ENCODE measurements around the gene ZNF536.

Gene ZNF536

GRCh38 chr19:30356951-30357579 is 15.1 kb upstream of the ZNF536 start:
- peaks cover 2 to 5% of the 10 kb centered on the region in 2 donors for H3K27me3 ChIP-seq (ENCODE audit: control insufficient read depth in 1 of 2, insufficient read depth in 2 of 2, low read length in 2 of 2)
- H3K9ac ChIP-seq (ENCODE audit: low read length in 2 of 2): no peak overlapping the region
- H3K4me3 ChIP-seq (ENCODE audit: low read length in 2 of 2): no peak overlapping the region
- H3K4me1 ChIP-seq (ENCODE audit: control insufficient read depth, insufficient read depth, low read length): peaks cover 2% of the 10 kb centered on the region
- no peak overlapping the region for H3K27ac ChIP-seq (ENCODE audit: low read length)
- no peaks in the 10 kb centered on the region for H3K36me3 ChIP-seq (ENCODE audit: control insufficient read depth in 2 of 2, insufficient read depth in 2 of 2, low read length in 2 of 2)
- no peaks in the 10 kb centered on the region for H3K9me3 ChIP-seq (ENCODE audit: control insufficient read depth in 2 of 2, low read length in 2 of 2)

GRCh38 chr19:30357580-30357954 is 14.6 kb upstream of the ZNF536 start:
- no peaks in the 10 kb centered on the region for H3K9me3 ChIP-seq (ENCODE audit: control insufficient read depth in 2 of 2, low read length in 2 of 2)
- H3K36me3 ChIP-seq (ENCODE audit: control insufficient read depth in 2 of 2, insufficient read depth in 2 of 2, low read length in 2 of 2): no peaks in the 10 kb centered on the region
- H3K27me3 ChIP-seq (ENCODE audit: control insufficient read depth in 1 of 2, insufficient read depth in 2 of 2, low read length in 2 of 2): peaks cover 2% of the 10 kb centered on the region in 2 donors
- peaks cover 2% of the 10 kb centered on the region for H3K4me1 ChIP-seq (ENCODE audit: control insufficient read depth, insufficient read depth, low read length)
- no peak overlapping the region for H3K9ac ChIP-seq (ENCODE audit: low read length in 2 of 2)
- no peak overlapping the region for H3K4me3 ChIP-seq (ENCODE audit: low read length in 2 of 2)
- H3K27ac ChIP-seq (ENCODE audit: low read length): no peak overlapping the region

- H3K27ac ChIP-seq (ENCODE audit: low read length): no peak overlapping the region
- no peak overlapping the region for H3K9ac ChIP-seq (ENCODE audit: low read length in 2 of 2)
- H3K36me3 ChIP-seq (ENCODE audit: control insufficient read depth in 2 of 2, insufficient read depth in 2 of 2, low read length in 2 of 2): no peaks in the 10 kb centered on the region
- H3K4me1 ChIP-seq (ENCODE audit: control insufficient read depth, insufficient read depth, low read length): peaks cover 2% of the 10 kb centered on the region
- no peaks in the 10 kb centered on the region for H3K9me3 ChIP-seq (ENCODE audit: control insufficient read depth in 2 of 2, low read length in 2 of 2)
- no peak overlapping the region for H3K4me3 ChIP-seq (ENCODE audit: low read length in 2 of 2)
- H3K27me3 ChIP-seq (ENCODE audit: control insufficient read depth in 1 of 2, insufficient read depth in 2 of 2, low read length in 2 of 2): peaks cover 0 to 2% of the 10 kb centered on the region in 2 donors
These were observed 13.9 kb upstream of the ZNF536 start for GRCh38 chr19:30358319-30358718.

- Histone ChIP-seq H3K4me1 (ENCODE audit: control insufficient read depth, insufficient read depth, low read length) (peaks cover 2% of the 10 kb centered on the region), H3K36me3 (ENCODE audit: control insufficient read depth in 2 of 2, insufficient read depth in 2 of 2, low read length in 2 of 2) (no peaks in the 10 kb centered on the region), H3K9me3 (ENCODE audit: control insufficient read depth in 2 of 2, low read length in 2 of 2) (no peaks in the 10 kb centered on the region), H3K27ac (ENCODE audit: low read length) (no peak overlapping the region), H3K9ac (ENCODE audit: low read length in 2 of 2) (no peak overlapping the region), H3K4me3 (ENCODE audit: low read length in 2 of 2) (no peak overlapping the region), H3K27me3 (ENCODE audit: control insufficient read depth in 1 of 2, insufficient read depth in 2 of 2, low read length in 2 of 2) (peaks cover 0 to 5% of the 10 kb centered on the region in 2 donors)
These were observed 13.2 kb upstream of the ZNF536 start for GRCh38 chr19:30358821-30359580.

- Histone ChIP-seq H3K9me3 (ENCODE audit: control insufficient read depth in 2 of 2, low read length in 2 of 2) (no peaks in the 10 kb centered on the region), H3K27ac (ENCODE audit: low read length) (no peak overlapping the region), H3K4me1 (ENCODE audit: control insufficient read depth, insufficient read depth, low read length) (peaks cover 2% of the 10 kb centered on the region), H3K4me3 (ENCODE audit: low read length in 2 of 2) (no peak overlapping the region), H3K27me3 (ENCODE audit: control insufficient read depth in 1 of 2, insufficient read depth in 2 of 2, low read length in 2 of 2) (peaks cover 0 to 6% of the 10 kb centered on the region in 2 donors), H3K9ac (ENCODE audit: low read length in 2 of 2) (no peak overlapping the region), H3K36me3 (ENCODE audit: control insufficient read depth in 2 of 2, insufficient read depth in 2 of 2, low read length in 2 of 2) (no peaks in the 10 kb centered on the region)
These were observed 12.2 kb upstream of the ZNF536 start for GRCh38 chr19:30359936-30360335.

- Histone ChIP-seq H3K4me3 (ENCODE audit: low read length in 2 of 2) (no peak overlapping the region), H3K27me3 (ENCODE audit: control insufficient read depth in 1 of 2, insufficient read depth in 2 of 2, low read length in 2 of 2) (peaks cover 0 to 6% of the 10 kb centered on the region in 2 donors), H3K4me1 (ENCODE audit: control insufficient read depth, insufficient read depth, low read length) (peaks cover 2% of the 10 kb centered on the region), H3K27ac (ENCODE audit: low read length) (no peak overlapping the region), H3K9ac (ENCODE audit: low read length in 2 of 2) (no peak overlapping the region), H3K36me3 (ENCODE audit: control insufficient read depth in 2 of 2, insufficient read depth in 2 of 2, low read length in 2 of 2) (no peaks in the 10 kb centered on the region), H3K9me3 (ENCODE audit: control insufficient read depth in 2 of 2, low read length in 2 of 2) (no peaks in the 10 kb centered on the region)
These were observed 11.6 kb upstream of the ZNF536 start for GRCh38 chr19:30360376-30361106.

- no peaks in the 10 kb centered on the region for H3K36me3 ChIP-seq (ENCODE audit: control insufficient read depth in 2 of 2, insufficient read depth in 2 of 2, low read length in 2 of 2)
- no peak overlapping the region for H3K9ac ChIP-seq (ENCODE audit: low read length in 2 of 2)
- peaks cover 2% of the 10 kb centered on the region for H3K4me1 ChIP-seq (ENCODE audit: control insufficient read depth, insufficient read depth, low read length)
- no peak overlapping the region for H3K4me3 ChIP-seq (ENCODE audit: low read length in 2 of 2)
- H3K9me3 ChIP-seq (ENCODE audit: control insufficient read depth in 2 of 2, low read length in 2 of 2): no peaks in the 10 kb centered on the region
- H3K27ac ChIP-seq (ENCODE audit: low read length): no peak overlapping the region
- peaks cover 0 to 6% of the 10 kb centered on the region in 2 donors for H3K27me3 ChIP-seq (ENCODE audit: control insufficient read depth in 1 of 2, insufficient read depth in 2 of 2, low read length in 2 of 2)
These were observed 11.1 kb upstream of the ZNF536 start for GRCh38 chr19:30361107-30361447.

GRCh38 chr19:30361721-30362120 is 10.5 kb upstream of the ZNF536 start:
- Histone ChIP-seq H3K27me3 (ENCODE audit: control insufficient read depth in 1 of 2, insufficient read depth in 2 of 2, low read length in 2 of 2) (peaks cover 0 to 6% of the 10 kb centered on the region in 2 donors), H3K36me3 (ENCODE audit: control insufficient read depth in 2 of 2, insufficient read depth in 2 of 2, low read length in 2 of 2) (no peaks in the 10 kb centered on the region), H3K9ac (ENCODE audit: low read length in 2 of 2) (no peak overlapping the region), H3K4me1 (ENCODE audit: control insufficient read depth, insufficient read depth, low read length) (peaks cover 2% of the 10 kb centered on the region), H3K4me3 (ENCODE audit: low read length in 2 of 2) (no peak overlapping the region), H3K9me3 (ENCODE audit: control insufficient read depth in 2 of 2, low read length in 2 of 2) (no peaks in the 10 kb centered on the region), H3K27ac (ENCODE audit: low read length) (no peak overlapping the region)

GRCh38 chr19:30362156-30362754 is 9.9 kb upstream of the ZNF536 start:
- Histone ChIP-seq H3K9me3 (ENCODE audit: control insufficient read depth in 2 of 2, low read length in 2 of 2) (no peaks in the 10 kb centered on the region), H3K27ac (ENCODE audit: low read length) (no peak overlapping the region)

GRCh38 chr19:30363073-30363472 is 9.1 kb upstream of the ZNF536 start:
- Histone ChIP-seq H3K9ac (ENCODE audit: low read length in 2 of 2) (no peak overlapping the region), H3K4me3 (ENCODE audit: low read length in 2 of 2) (no peak overlapping the region), H3K9me3 (ENCODE audit: control insufficient read depth in 2 of 2, low read length in 2 of 2) (no peaks in the 10 kb centered on the region), H3K27me3 (ENCODE audit: control insufficient read depth in 1 of 2, insufficient read depth in 2 of 2, low read length in 2 of 2) (peaks cover 0 to 4% of the 10 kb centered on the region in 2 donors), H3K4me1 (ENCODE audit: control insufficient read depth, insufficient read depth, low read length) (peaks cover 2% of the 10 kb centered on the region), H3K27ac (ENCODE audit: low read length) (no peak overlapping the region), H3K36me3 (ENCODE audit: control insufficient read depth in 2 of 2, insufficient read depth in 2 of 2, low read length in 2 of 2) (no peaks in the 10 kb centered on the region)

More at GRCh38 chr19:30362156-30362754, 9.9 kb upstream of the ZNF536 start:
- H3K9ac ChIP-seq (ENCODE audit: low read length in 2 of 2): no peak overlapping the region
- H3K36me3 ChIP-seq (ENCODE audit: control insufficient read depth in 2 of 2, insufficient read depth in 2 of 2, low read length in 2 of 2): no peaks in the 10 kb centered on the region
- H3K27me3 ChIP-seq (ENCODE audit: control insufficient read depth in 1 of 2, insufficient read depth in 2 of 2, low read length in 2 of 2): peaks cover 0 to 6% of the 10 kb centered on the region in 2 donors
- H3K4me3 ChIP-seq (ENCODE audit: low read length in 2 of 2): no peak overlapping the region
- peaks cover 2% of the 10 kb centered on the region for H3K4me1 ChIP-seq (ENCODE audit: control insufficient read depth, insufficient read depth, low read length)
